Naive thymus-derived CD4-positive, alpha-beta T cell (primary cell): ENCODE results near the gene BACE2. TPM values are rescaled to one million over a fixed set of nuclear protein-coding genes. Genes with fewer than 3 reads are reported as not detected.

Source experiments
- ATAC-seq: fragments of 150-1000 bp; cut with Tn5 transposase; 2 replicates; pipeline ENCODE4 v1.10.0; 2021; ENCODE audit warnings: mild to moderate bottlenecking, moderate library complexity
- CTCF ChIA-PET: fragments of 350-600 bp; sonication (Branson Sonifier 250); formaldehyde crosslinking; loops from one replicate; lab custom pipeline; 2021; ENCODE audit warnings: antibody characterized with exemption; lab: Charles Lee
- POLR2A ChIA-PET: fragments of 350-600 bp; sonication (Branson Sonifier 250); formaldehyde crosslinking; loops from one replicate; lab custom pipeline; 2021; ENCODE audit warnings: antibody characterized with exemption, inconsistent platforms; lab: Charles Lee
- DNase-seq, 9 donors: peaks; one replicate each; pipeline versions ENCODE4 v3.0.0 to v3.0.0-alpha.2; 2020 to 2022; ENCODE audit warnings: mixed read lengths in 1 of 9
- H3K27ac ChIP-seq: one replicate; pipeline ENCODE4 v1.7.0; 2013; ENCODE audit warnings: mild to moderate bottlenecking, low read depth, low read length, moderate library complexity
- H3K27me3 ChIP-seq, 2 donors: one replicate each; pipeline ENCODE4 v1.7.0; 2013; ENCODE audit warnings: low read length in 2 of 2, mild to moderate bottlenecking in 2 of 2, moderate library complexity in 2 of 2; ENCODE audit not compliant: control insufficient read depth in 2 of 2, insufficient read depth in 2 of 2
- H3K36me3 ChIP-seq, 3 experiments: 1 replicate in 2 of 3; 2 replicates in 1 of 3; pipeline ENCODE4 v1.7.0; 2013; ENCODE audit warnings: low read length in 3 of 3, mild to moderate bottlenecking in 3 of 3, moderate library complexity in 1 of 3; ENCODE audit not compliant: insufficient read depth in 3 of 3, control insufficient read depth in 2 of 3
- H3K4me1 ChIP-seq, 2 donors: one replicate each; pipeline ENCODE4 v1.7.0; 2013; ENCODE audit warnings: low read length in 2 of 2, mild to moderate bottlenecking in 2 of 2, moderate library complexity in 1 of 2; ENCODE audit not compliant: control insufficient read depth in 2 of 2, insufficient read depth in 2 of 2
- H3K4me3 ChIP-seq: 2 replicates; pipeline ENCODE4 v1.7.0; 2013; ENCODE audit warnings: mild to moderate bottlenecking, low read length
- H3K9me3 ChIP-seq, 3 experiments: 1 replicate in 2 of 3; 2 replicates in 1 of 3; pipeline ENCODE4 v1.7.0; 2013; ENCODE audit warnings: low read length in 3 of 3; ENCODE audit not compliant: control insufficient read depth in 2 of 3
- H3K27ac Mint-ChIP-seq, 9 donors: one replicate each; pipeline ENCODE4 v1.8.0; 2020 to 2022; ENCODE audit warnings: mixed read lengths in 9 of 9, mild to moderate bottlenecking in 8 of 9, moderate library complexity in 5 of 9, inconsistent platforms in 2 of 9
- H3K27me3 Mint-ChIP-seq, 5 donors: one replicate each; pipeline ENCODE4 v1.8.0; 2021 to 2022; ENCODE audit warnings: mixed read lengths in 5 of 5, mild to moderate bottlenecking in 1 of 5
- H3K36me3 Mint-ChIP-seq, 5 donors: one replicate each; pipeline ENCODE4 v1.8.0; 2020 to 2022; ENCODE audit warnings: mixed read lengths in 5 of 5, mild to moderate bottlenecking in 3 of 5, inconsistent platforms in 1 of 5
- H3K4me1 Mint-ChIP-seq, 7 donors: one replicate each; pipeline ENCODE4 v1.8.0; 2020 to 2022; ENCODE audit warnings: mixed read lengths in 7 of 7, mild to moderate bottlenecking in 3 of 7, inconsistent platforms in 1 of 7
- H3K4me3 Mint-ChIP-seq, 10 donors: one replicate each; pipeline ENCODE4 v1.8.0; 2020 to 2022; ENCODE audit warnings: mild to moderate bottlenecking in 10 of 10, mixed read lengths in 10 of 10, moderate library complexity in 6 of 10, inconsistent platforms in 2 of 10
- H3K9me3 Mint-ChIP-seq, 11 donors: one replicate each; pipeline ENCODE4 v1.8.0; 2020 to 2022; ENCODE audit warnings: mixed read lengths in 11 of 11, mild to moderate bottlenecking in 4 of 11, inconsistent platforms in 1 of 11, moderate library complexity in 1 of 11
- intact Hi-C, 2 donors: fragments of 100-400 bp; cut with micrococcal nuclease; formaldehyde crosslinking; loops; one replicate each; pipeline ENCODE4 v1.15.1; 2023
- polyA plus RNA-seq, 2 donors: library from polyadenylated mRNA; unstranded; fragments of 300-500 nt; fragmentation: Illumina TruSeq; gene quantifications; one replicate each; pipeline ENCODE4 v1.2.3, GENCODE V29; 2021
- total RNA-seq, 6 experiments: library from RNA in 5 of 6; stranded (reverse) in 5 of 6; gene quantifications; 1 replicate in 5 of 6; 2 replicates in 1 of 6; pipeline ENCODE4 v1.2.3 and lab custom pipeline; 2021 to 2026

Gene BACE2
- total and polyA plus RNA-seq, 7 experiments from 2014 or later = 0.03 to 3.6 (median 1.1) TPM; not detected in 1

DNA sequence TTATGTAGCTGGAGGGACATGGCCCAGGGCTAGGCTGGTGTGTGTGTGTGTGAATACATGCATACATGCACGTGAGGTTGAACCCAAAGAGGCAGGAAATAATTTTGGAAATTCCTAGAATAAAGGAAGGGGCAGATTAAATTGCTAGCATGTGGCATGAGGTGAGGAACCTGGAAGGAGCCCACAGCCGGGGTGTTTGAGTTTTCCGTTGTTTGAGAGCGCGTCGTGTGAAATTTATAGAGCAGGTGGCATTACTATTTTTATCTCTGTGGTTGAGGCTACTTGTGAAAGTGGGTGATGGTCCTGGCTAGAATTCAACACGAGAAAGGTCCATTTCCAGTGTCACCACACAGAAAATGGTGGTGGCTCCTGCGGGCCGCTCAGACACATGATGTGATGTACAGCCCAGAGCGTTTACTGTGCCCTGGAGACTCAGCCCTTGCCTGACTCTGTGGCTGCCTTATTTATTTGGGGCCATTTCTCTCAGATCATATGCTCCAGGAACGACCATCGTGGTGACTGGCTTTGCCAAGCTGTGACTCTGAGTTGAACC lies 48.0 kb downstream of the BACE2 start:
- Mint-ChIP-seq H3K27ac (no peak overlapping the region), H3K9me3 (peaks cover 0 to 3% (median 0%) of the 10 kb centered on the region in 11 donors), H3K4me1 (peaks cover 0 to 2% (median 0%) of the 10 kb centered on the region in 7 donors), H3K36me3 (peaks cover 0 to 4% (median 0%) of the 10 kb centered on the region in 5 donors), H3K4me3 (no peak overlapping the region), H3K27me3 (peaks cover 21 to 40% (median 32%) of the 10 kb centered on the region in 5 donors)
- ATAC-seq (no peak), DNase-seq (no peak)
- ChIA-PET POLR2A (no interaction called here), CTCF (no interaction called here)
- Histone ChIP-seq H3K4me1 (no peaks in the 10 kb centered on the region), H3K36me3 (no peaks in the 10 kb centered on the region), H3K9me3 (no peaks in the 10 kb centered on the region), H3K27ac (no peak overlapping the region), H3K27me3 (no peaks in the 10 kb centered on the region), H3K4me3 (no peak overlapping the region)
- intact Hi-C loops = no loop called here

DNA sequence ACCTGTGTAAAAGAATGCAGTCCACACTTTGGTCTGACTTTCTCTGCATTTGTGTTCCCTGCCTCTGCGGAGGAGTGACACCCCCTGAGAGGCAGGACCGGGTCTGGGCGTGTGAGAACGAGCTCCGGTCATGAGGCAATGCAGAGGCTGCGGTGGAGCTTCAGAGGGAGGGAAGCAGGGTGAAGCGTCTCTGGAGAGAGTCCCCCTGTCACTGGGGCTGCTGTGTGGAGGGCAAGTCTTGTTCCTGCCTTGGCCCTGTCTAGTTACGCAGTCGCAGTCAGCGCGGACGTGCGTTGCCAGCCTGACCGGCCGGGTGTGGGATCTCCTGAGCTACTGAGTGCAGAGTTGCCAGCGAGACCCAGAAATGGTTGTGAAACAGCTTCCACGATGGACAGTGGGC lies 48.5 kb downstream of the BACE2 start:
- no peak for DNase-seq
- Histone ChIP-seq H3K36me3 (no peaks in the 10 kb centered on the region), H3K4me3 (no peak overlapping the region), H3K4me1 (no peaks in the 10 kb centered on the region), H3K27ac (no peak overlapping the region), H3K9me3 (no peaks in the 10 kb centered on the region), H3K27me3 (no peaks in the 10 kb centered on the region)
- peaks cover 0 to 4% (median 0%) of the 10 kb centered on the region in 5 donors for H3K36me3 Mint-ChIP-seq
- H3K4me1 Mint-ChIP-seq = peaks cover 0 to 2% (median 0%) of the 10 kb centered on the region in 7 donors
- H3K27me3 Mint-ChIP-seq = peaks cover 21 to 40% (median 32%) of the 10 kb centered on the region in 5 donors
- H3K4me3 Mint-ChIP-seq = no peak overlapping the region
- ChIA-PET POLR2A (no interaction called here), CTCF (no interaction called here)
- intact Hi-C loops = no loop called here
- H3K27ac Mint-ChIP-seq = no peak overlapping the region
- peaks cover 0 to 3% (median 0%) of the 10 kb centered on the region in 11 donors for H3K9me3 Mint-ChIP-seq
- ATAC-seq = no peak

DNA sequence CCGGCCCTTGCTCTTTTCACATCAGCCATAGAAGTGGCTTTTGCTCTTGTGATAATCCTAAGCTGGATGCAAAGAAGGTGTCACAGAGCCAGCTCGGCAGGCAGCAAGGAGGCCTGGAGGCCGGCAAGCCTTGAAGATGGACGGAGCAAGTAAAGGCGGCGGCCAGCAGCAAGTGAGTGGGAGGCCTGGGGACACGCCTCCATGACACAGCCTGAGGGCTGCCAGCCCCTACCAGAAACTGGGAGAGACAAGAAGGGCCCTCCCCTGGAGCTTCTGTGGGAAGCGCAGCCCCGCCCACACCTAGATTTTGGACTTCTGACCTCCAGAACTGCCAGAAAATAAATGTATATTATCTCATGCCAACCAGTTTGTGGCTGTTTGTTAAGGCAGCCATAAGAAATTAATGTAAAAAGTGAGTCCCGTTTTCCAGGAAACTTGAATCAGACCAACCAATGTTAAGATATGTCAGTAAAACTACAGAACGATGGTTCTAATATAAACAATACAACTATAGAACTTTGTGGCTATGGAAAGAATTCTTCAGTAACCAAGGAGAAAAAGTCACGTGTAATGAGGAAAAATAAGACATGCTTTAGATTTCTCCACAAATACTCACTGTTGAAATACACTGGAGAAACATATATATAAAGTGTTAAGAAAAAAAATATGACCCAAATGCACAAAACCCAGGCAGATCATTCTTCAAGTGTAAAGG lies 49.9 kb downstream of the BACE2 start:
- no peaks in the 10 kb centered on the region for H3K36me3 ChIP-seq
- peaks cover 0 to 3% (median 0%) of the 10 kb centered on the region in 11 donors for H3K9me3 Mint-ChIP-seq
- no peak for DNase-seq
- ATAC-seq = no peak
- H3K9me3 ChIP-seq = no peaks in the 10 kb centered on the region
- H3K27ac ChIP-seq = no peak overlapping the region
- H3K4me1 ChIP-seq = no peaks in the 10 kb centered on the region
- H3K4me3 Mint-ChIP-seq = no peak overlapping the region
- H3K36me3 Mint-ChIP-seq = peaks cover 0 to 4% (median 0%) of the 10 kb centered on the region in 5 donors
- intact Hi-C loops = no loop called here
- ChIA-PET POLR2A (no interaction called here), CTCF (no interaction called here)
- peaks cover 21 to 40% (median 32%) of the 10 kb centered on the region in 5 donors for H3K27me3 Mint-ChIP-seq
- no peaks in the 10 kb centered on the region for H3K27me3 ChIP-seq
- H3K27ac Mint-ChIP-seq = no peak overlapping the region
- no peak overlapping the region for H3K4me3 ChIP-seq
- H3K4me1 Mint-ChIP-seq = peaks cover 0 to 2% (median 0%) of the 10 kb centered on the region in 7 donors

DNA sequence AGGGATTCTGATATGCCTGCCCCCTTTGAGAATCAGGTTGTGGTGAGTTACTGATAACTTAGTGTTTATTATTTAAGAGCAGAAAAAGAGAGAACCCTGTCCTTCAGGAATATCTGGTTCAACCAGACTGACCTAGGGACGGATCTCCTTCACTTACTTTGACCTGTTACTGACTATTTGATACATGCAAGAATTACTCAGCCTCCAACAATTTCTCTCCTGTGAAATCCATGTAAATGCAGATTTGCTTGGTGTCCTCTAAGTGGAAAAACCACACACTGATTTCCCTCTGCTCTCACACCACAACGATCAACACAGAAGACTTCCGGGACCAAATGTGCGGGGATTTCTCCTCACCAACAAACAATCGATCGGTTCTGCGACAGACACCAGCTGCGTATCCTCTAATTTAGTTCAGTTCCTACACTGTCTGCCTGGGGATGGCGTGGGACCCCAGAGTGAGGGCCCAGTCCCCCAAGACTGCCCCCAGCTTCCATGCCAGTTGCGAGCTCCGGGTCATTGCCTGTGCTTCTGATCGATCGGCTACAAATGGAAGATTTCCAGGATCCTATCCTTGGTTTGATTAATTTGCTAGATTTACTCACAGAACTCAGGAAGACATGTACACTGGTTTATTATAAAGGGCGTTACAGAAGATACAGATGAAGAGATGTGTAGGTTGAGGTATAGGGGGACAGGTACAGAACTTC lies 51.7 kb downstream of the BACE2 start:
- H3K4me3 Mint-ChIP-seq = no peak overlapping the region
- no peak overlapping the region for H3K27ac Mint-ChIP-seq
- ATAC-seq (no peak), DNase-seq (no peak)
- CTCF ChIA-PET = no interaction called here
- no peaks in the 10 kb centered on the region for H3K36me3 Mint-ChIP-seq
- no peaks in the 10 kb centered on the region for H3K4me1 ChIP-seq
- H3K9me3 Mint-ChIP-seq = peaks cover 0 to 1% (median 0%) of the 10 kb centered on the region in 11 donors
- H3K27me3 ChIP-seq = no peaks in the 10 kb centered on the region
- H3K27me3 Mint-ChIP-seq = peaks cover 15 to 34% (median 28%) of the 10 kb centered on the region in 5 donors
- no peak overlapping the region for H3K4me3 ChIP-seq
- H3K4me1 Mint-ChIP-seq = peaks cover 0 to 2% (median 0%) of the 10 kb centered on the region in 7 donors
- POLR2A ChIA-PET = no interaction called here
- intact Hi-C loops = no loop called here
- H3K9me3 ChIP-seq = no peaks in the 10 kb centered on the region
- H3K36me3 ChIP-seq = no peaks in the 10 kb centered on the region
- no peak overlapping the region for H3K27ac ChIP-seq

DNA sequence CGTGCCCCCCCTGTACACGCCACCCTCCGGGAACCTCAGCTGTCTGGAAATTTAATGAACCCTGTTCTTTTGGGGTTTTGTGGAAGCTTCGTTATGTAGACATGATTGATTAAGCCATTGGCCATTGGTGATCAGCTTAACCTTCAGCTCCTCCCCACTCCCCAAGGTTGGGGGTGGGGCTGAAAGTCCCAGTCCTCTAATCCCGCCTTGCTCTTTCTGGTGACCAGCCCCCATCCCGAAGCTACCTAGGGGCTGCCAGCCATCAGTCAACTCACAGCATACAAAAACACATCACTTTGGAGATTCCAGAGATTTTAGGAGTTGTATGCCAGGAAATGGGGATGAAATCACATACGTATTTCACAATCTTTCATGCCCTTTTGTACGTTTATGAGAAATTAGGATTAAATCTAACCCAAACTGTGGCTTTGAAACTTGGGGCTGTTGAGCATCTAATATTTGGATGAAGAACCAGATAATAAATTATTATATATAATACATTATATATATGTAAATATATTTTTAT lies 52.3 kb downstream of the BACE2 start:
- H3K4me1 Mint-ChIP-seq = peaks cover 0 to 2% (median 0%) of the 10 kb centered on the region in 7 donors

DNA sequence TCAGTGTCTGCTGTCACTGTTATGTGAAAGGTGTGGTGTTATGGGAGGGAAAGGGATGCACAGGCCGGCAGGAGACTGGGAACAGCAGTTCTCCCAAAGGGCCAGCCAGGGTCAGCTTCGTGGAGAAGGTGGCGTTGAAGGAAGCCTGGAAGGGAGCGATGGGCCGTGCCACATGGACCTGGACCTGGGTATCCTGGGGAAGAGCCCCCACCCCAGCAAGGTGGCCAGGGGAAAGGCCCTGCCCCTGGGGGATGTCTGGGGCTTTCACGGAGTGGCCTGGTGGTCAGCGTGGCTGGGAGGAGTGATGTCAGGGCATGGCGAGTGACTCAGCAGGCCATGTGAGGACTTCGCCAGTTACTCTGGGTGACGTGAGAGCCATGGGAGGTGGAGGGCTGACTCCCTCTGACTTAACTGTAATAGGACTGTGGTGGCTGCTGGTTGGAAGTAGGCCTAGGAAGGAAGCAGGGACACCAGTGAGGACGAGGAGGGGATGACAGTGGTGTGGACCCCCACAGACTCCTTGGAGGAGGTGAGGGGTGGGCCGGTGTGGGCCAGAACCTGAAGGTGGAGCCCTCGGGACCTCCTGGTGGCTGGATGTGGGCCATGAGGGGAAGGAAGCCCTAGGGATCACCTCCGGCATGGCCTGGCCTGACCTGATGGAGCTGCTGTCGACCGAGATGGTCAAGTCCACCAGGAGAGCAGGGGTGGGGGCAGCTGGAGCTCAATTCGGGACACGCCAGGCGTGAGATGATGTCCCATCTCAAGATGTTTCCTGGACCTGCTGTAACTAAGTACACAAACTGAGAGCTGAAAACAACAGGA lies 54.5 kb downstream of the BACE2 start:
- peaks cover 0 to 1% (median 0%) of the 10 kb centered on the region in 11 donors for H3K9me3 Mint-ChIP-seq
- H3K27ac Mint-ChIP-seq = no peak overlapping the region
- DNase-seq = no peak
- H3K27ac ChIP-seq = no peak overlapping the region
- no peaks in the 10 kb centered on the region for H3K4me1 ChIP-seq
- no peak overlapping the region for H3K4me3 Mint-ChIP-seq
- no peaks in the 10 kb centered on the region for H3K36me3 Mint-ChIP-seq
- peaks cover 5 to 11% (median 7%) of the 10 kb centered on the region in 5 donors for H3K27me3 Mint-ChIP-seq
- no peaks in the 10 kb centered on the region for H3K36me3 ChIP-seq
- ATAC-seq = no peak
- intact Hi-C loops = no loop called here
- ChIA-PET POLR2A (no interaction called here), CTCF (no interaction called here)
- H3K9me3 ChIP-seq = no peaks in the 10 kb centered on the region
- no peak overlapping the region for H3K4me3 ChIP-seq
- H3K27me3 ChIP-seq = no peaks in the 10 kb centered on the region
- peaks cover 0 to 3% (median 0%) of the 10 kb centered on the region in 7 donors for H3K4me1 Mint-ChIP-seq

More for the DNA sequence above, 52.3 kb downstream of the BACE2 start:
- Mint-ChIP-seq H3K4me3 (no peak overlapping the region), H3K27ac (no peak overlapping the region), H3K27me3 (peaks cover 12 to 29% (median 23%) of the 10 kb centered on the region in 5 donors), H3K36me3 (no peaks in the 10 kb centered on the region), H3K9me3 (peaks cover 0 to 1% (median 0%) of the 10 kb centered on the region in 11 donors)
- H3K4me3 ChIP-seq = no peak overlapping the region
- intact Hi-C loops = no loop called here
- no peaks in the 10 kb centered on the region for H3K4me1 ChIP-seq
- ChIA-PET POLR2A (no interaction called here), CTCF (no interaction called here)
- DNase-seq (no peak), ATAC-seq (no peak)
- H3K9me3 ChIP-seq = no peaks in the 10 kb centered on the region
- H3K36me3 ChIP-seq = no peaks in the 10 kb centered on the region
- no peak overlapping the region for H3K27ac ChIP-seq
- H3K27me3 ChIP-seq = no peaks in the 10 kb centered on the region
